ENCODE measurements around the gene STAC3. TPM values are rescaled to one million over a fixed set of nuclear protein-coding genes. Genes with fewer than 3 reads are reported as not detected.

The STAC3 gene
- total and polyA plus RNA-seq, 11 donors, result 0.47 to 5.7 (median 0.80) TPM; not detected in 1

GRCh38 chr12:57208631-57209282 is 42.2 kb downstream of the STAC3 start:
- intact Hi-C loops (cut with DNase I), result no loop called here
- DNase-seq, result peak; percentile 82 to 91 (median 84)
- Histone ChIP-seq H3K9me3 (no peaks in the 10 kb centered on the region), H3K4me3 (no peak overlapping the region), H3K27ac (peak overlapping the region; percentile 22 to 84 (median 66)), H3K4me1 (peaks cover 10 to 32% (median 23%) of the 10 kb centered on the region in 12 donors), H3K36me3 (peaks cover 0 to 91% (median 62%) of the 10 kb centered on the region in 9 donors), H3K27me3 (peaks cover 0 to 2% (median 0%) of the 10 kb centered on the region in 9 donors)
- 36 to 41% (median 37%) methylated on average over 20 to 22 of the region's 22 CpGs for WGBS, 4 donors
- TF ChIP-seq, protein P1, sequence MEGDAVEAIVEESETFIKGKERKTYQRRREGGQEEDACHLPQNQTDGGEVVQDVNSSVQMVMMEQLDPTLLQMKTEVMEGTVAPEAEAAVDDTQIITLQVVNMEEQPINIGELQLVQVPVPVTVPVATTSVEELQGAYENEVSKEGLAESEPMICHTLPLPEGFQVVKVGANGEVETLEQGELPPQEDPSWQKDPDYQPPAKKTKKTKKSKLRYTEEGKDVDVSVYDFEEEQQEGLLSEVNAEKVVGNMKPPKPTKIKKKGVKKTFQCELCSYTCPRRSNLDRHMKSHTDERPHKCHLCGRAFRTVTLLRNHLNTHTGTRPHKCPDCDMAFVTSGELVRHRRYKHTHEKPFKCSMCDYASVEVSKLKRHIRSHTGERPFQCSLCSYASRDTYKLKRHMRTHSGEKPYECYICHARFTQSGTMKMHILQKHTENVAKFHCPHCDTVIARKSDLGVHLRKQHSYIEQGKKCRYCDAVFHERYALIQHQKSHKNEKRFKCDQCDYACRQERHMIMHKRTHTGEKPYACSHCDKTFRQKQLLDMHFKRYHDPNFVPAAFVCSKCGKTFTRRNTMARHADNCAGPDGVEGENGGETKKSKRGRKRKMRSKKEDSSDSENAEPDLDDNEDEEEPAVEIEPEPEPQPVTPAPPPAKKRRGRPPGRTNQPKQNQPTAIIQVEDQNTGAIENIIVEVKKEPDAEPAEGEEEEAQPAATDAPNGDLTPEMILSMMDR (IDR thresholded peaks at IDR 0.05), result no peak
- no peak for TF ChIP-seq POLR2A (IDR thresholded peaks at IDR 0.05)
- ATAC-seq, result peak; percentile 68 to 72 (median 70)

GRCh38 chr12:57207731-57208630 is 43.0 kb downstream of the STAC3 start:
- intact Hi-C loops (cut with DNase I), result no loop called here
- WGBS, 4 donors, result 86 to 92% (median 87%) methylated on average over 27 to 29 of the region's 29 CpGs
- peak in 1 of 5 donors; percentile 27 for DNase-seq
- peak in 3 of 4 donors; percentile 1 to 3 (median 2) for ATAC-seq
- Histone ChIP-seq H3K9me3 (no peaks in the 10 kb centered on the region), H3K4me3 (no peak overlapping the region), H3K27ac (peak overlapping the region; percentile 22 to 84 (median 66)), H3K4me1 (peaks cover 6 to 25% (median 18%) of the 10 kb centered on the region in 12 donors), H3K27me3 (no peaks in the 10 kb centered on the region), H3K36me3 (peaks cover 0 to 99% (median 69%) of the 10 kb centered on the region in 9 donors)
- TF ChIP-seq POLR2A (IDR thresholded peaks at IDR 0.05), result no peak
- TF ChIP-seq, protein P1 (IDR thresholded peaks at IDR 0.05), result no peak

GRCh38 chr12:57205931-57206330 is 45.1 kb downstream of the STAC3 start:
- no peak for TF ChIP-seq POLR2A (IDR thresholded peaks at IDR 0.05)
- TF ChIP-seq, protein P1 (IDR thresholded peaks at IDR 0.05), result no peak
- Histone ChIP-seq H3K9me3 (no peaks in the 10 kb centered on the region), H3K4me3 (no peak overlapping the region), H3K27ac (no peak overlapping the region), H3K36me3 (peaks cover 0 to 100% (median 76%) of the 10 kb centered on the region in 9 donors), H3K4me1 (peaks cover 6 to 19% (median 16%) of the 10 kb centered on the region in 12 donors), H3K27me3 (no peaks in the 10 kb centered on the region)
- intact Hi-C loops (cut with DNase I), result no loop called here
- 84 to 94% (median 91%) methylated on average over 5 to 7 of the region's 7 CpGs for WGBS, 4 donors
- ATAC-seq (no peak), DNase-seq (peak in 1 of 5 donors; percentile 26)

DNA sequence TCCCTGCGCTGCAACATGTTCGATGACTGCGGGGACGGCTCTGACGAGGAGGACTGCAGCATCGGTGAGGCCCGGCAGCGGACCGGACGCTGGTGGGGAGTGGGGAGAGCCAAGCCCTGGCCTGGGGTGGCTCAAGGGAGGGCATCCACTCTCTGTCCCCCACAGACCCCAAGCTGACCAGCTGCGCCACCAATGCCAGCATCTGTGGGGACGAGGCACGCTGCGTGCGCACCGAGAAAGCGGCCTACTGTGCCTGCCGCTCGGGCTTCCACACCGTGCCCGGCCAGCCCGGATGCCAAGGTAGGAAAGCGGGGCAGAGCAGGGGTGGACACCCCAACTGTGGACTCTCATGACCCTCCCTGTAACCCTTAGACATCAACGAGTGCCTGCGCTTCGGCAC is 45.8 kb downstream of the STAC3 start:
- no peak overlapping the region for H3K27ac ChIP-seq
- no peaks in the 10 kb centered on the region for H3K27me3 ChIP-seq
- H3K9me3 ChIP-seq, result no peaks in the 10 kb centered on the region
- no peak for ATAC-seq
- H3K4me3 ChIP-seq, result no peak overlapping the region
- DNase-seq, result no peak
- WGBS, 4 donors, result 96 to 97% (median 97%) methylated on average over 6 to 26 of the region's 26 CpGs
- H3K4me1 ChIP-seq, result peaks cover 6 to 19% (median 16%) of the 10 kb centered on the region in 12 donors
- peaks cover 0 to 100% (median 77%) of the 10 kb centered on the region in 9 donors for H3K36me3 ChIP-seq
- intact Hi-C loops (cut with DNase I), result no loop called here
- TF ChIP-seq, protein P1 (IDR thresholded peaks at IDR 0.05), result no peak
- no peak for TF ChIP-seq POLR2A (IDR thresholded peaks at IDR 0.05)

All from heart left ventricle (tissue), 16 donors.